ENCODE results near the gene LILRA5.

- TF ChIP-seq CTCF (IDR thresholded peaks at IDR 0.05) (no peak), EP300 (IDR thresholded peaks at IDR 0.05) (no peak), POLR2A (IDR thresholded peaks at IDR 0.05) (no peak)
Observed at GRCh38 chr19:54335164-54335563, 22.2 kb upstream of the LILRA5 start.

Data from ovary (tissue), 3 donors.